ENCODE data around the gene RIN2. TPM values are rescaled to one million over a fixed set of nuclear protein-coding genes. Genes with fewer than 3 reads are reported as not detected.

The RIN2 gene
- total and polyA plus RNA-seq, 2 experiments from 2014 or later, result 0.08 to 1.4 TPM

- Histone ChIP-seq H2AFZ (no peak overlapping the region), H3K4me2 (no peak overlapping the region), H3K9me2 (ENCODE audit: insufficient read depth) (peaks cover 4% of the 10 kb centered on the region; the same call in 1 of the 2 replicates), H3K27ac (ENCODE audit: low read depth) (no peak overlapping the region), H3K36me3 (ENCODE audit: insufficient read depth) (no peaks in the 10 kb centered on the region), H3K79me2 (replicated peaks; ENCODE audit: insufficient read depth) (no peaks in the 10 kb centered on the region), H3K4me3 (no peak overlapping the region), H3K4me1 (ENCODE audit: insufficient read depth) (peaks cover 11% of the 10 kb centered on the region), H4K20me1 (replicated peaks; ENCODE audit: insufficient read depth) (no peaks in the 10 kb centered on the region), H3F3A (replicated peaks; ENCODE audit: low read depth) (no peaks in the 10 kb centered on the region), H3K27me3 (ENCODE audit: insufficient read depth) (no peaks in the 10 kb centered on the region)
- ATAC-seq (no peak), DNase-seq (ENCODE audit: low spot score) (no peak)
- peaks cover 16% of the 10 kb centered on the region for H3K4me1 Mint-ChIP-seq
- H3K9me3 Mint-ChIP-seq, result no peaks in the 10 kb centered on the region
- peaks cover 5% of the 10 kb centered on the region for H3K27me3 Mint-ChIP-seq (ENCODE audit: insufficient read depth, low read depth, poor library complexity)
- H3K4me3 Mint-ChIP-seq, result no peak overlapping the region
- H3K36me3 Mint-ChIP-seq (ENCODE audit: low read depth), result no peaks in the 10 kb centered on the region
- no peak for TF ChIP-seq ZNF331 (CRISPR knock-in tag; IDR thresholded peaks at IDR 0.05; ENCODE audit: low read depth)
- TF ChIP-seq JUNB (IDR thresholded peaks at IDR 0.05; ENCODE audit: unreplicated experiment), result no peak
- TF ChIP-seq NANOG (IDR thresholded peaks at IDR 0.05; ENCODE audit: borderline replicate concordance), result no peak
- TF ChIP-seq, protein P1, sequence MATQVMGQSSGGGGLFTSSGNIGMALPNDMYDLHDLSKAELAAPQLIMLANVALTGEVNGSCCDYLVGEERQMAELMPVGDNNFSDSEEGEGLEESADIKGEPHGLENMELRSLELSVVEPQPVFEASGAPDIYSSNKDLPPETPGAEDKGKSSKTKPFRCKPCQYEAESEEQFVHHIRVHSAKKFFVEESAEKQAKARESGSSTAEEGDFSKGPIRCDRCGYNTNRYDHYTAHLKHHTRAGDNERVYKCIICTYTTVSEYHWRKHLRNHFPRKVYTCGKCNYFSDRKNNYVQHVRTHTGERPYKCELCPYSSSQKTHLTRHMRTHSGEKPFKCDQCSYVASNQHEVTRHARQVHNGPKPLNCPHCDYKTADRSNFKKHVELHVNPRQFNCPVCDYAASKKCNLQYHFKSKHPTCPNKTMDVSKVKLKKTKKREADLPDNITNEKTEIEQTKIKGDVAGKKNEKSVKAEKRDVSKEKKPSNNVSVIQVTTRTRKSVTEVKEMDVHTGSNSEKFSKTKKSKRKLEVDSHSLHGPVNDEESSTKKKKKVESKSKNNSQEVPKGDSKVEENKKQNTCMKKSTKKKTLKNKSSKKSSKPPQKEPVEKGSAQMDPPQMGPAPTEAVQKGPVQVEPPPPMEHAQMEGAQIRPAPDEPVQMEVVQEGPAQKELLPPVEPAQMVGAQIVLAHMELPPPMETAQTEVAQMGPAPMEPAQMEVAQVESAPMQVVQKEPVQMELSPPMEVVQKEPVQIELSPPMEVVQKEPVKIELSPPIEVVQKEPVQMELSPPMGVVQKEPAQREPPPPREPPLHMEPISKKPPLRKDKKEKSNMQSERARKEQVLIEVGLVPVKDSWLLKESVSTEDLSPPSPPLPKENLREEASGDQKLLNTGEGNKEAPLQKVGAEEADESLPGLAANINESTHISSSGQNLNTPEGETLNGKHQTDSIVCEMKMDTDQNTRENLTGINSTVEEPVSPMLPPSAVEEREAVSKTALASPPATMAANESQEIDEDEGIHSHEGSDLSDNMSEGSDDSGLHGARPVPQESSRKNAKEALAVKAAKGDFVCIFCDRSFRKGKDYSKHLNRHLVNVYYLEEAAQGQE (IDR thresholded peaks at IDR 0.05; ENCODE audit: unreplicated experiment), result no peak
- no peak for TF ChIP-seq EZH2 (IDR thresholded peaks at IDR 0.05; ENCODE audit: low read depth, unreplicated experiment)
- no peak for TF ChIP-seq POLR2AphosphoS5 (IDR thresholded peaks at IDR 0.05; ENCODE audit: low read depth)
- no peak for TF ChIP-seq CTCF (conservative IDR thresholded peaks at IDR 0.05; ENCODE audit: low read depth in 2 of 2)
- no peak for TF ChIP-seq EZH2phosphoT487 (IDR thresholded peaks at IDR 0.05; ENCODE audit: unreplicated experiment)
- TF ChIP-seq CREB1 (CRISPR knock-in tag; IDR thresholded peaks at IDR 0.05; ENCODE audit: low read depth), result no peak
- no peak for TF ChIP-seq ZNF462 (CRISPR knock-in tag; IDR thresholded peaks at IDR 0.05)
- no peak overlapping the region for H3K27ac Mint-ChIP-seq
These were observed 19.3 kb downstream of the RIN2 start for GRCh38 chr20:19777315-19777714.

All from GM23338 (cell line).